DOHH2 (cell line): ENCODE results near the gene HOXB3.
"Not testable (repeated sequence)": the region's sequence is repeated elsewhere in the genome, so short reads cannot be mapped to it uniquely, and the experiment has no call there.

Experiments
- EZH2phosphoT487 ChIP-seq: fragments of 200-600 bp; sonication (generic); IDR thresholded peaks from 2 replicates; pipeline ENCODE4 v1.6.1; 2017; ENCODE audit warnings: borderline replicate concordance, mild to moderate bottlenecking, antibody characterized with exemption, low read length, moderate library complexity, mixed read lengths
- TF ChIP-seq, protein P1 (sequence below): fragments of 200-600 bp; sonication (generic); IDR thresholded peaks from one replicate; pipeline ENCODE4 v1.5.1; 2014; ENCODE audit warnings: antibody characterized with exemption, mild to moderate bottlenecking, low read depth, low read length; ENCODE audit not compliant: poor library complexity, severe bottlenecking

DNA sequence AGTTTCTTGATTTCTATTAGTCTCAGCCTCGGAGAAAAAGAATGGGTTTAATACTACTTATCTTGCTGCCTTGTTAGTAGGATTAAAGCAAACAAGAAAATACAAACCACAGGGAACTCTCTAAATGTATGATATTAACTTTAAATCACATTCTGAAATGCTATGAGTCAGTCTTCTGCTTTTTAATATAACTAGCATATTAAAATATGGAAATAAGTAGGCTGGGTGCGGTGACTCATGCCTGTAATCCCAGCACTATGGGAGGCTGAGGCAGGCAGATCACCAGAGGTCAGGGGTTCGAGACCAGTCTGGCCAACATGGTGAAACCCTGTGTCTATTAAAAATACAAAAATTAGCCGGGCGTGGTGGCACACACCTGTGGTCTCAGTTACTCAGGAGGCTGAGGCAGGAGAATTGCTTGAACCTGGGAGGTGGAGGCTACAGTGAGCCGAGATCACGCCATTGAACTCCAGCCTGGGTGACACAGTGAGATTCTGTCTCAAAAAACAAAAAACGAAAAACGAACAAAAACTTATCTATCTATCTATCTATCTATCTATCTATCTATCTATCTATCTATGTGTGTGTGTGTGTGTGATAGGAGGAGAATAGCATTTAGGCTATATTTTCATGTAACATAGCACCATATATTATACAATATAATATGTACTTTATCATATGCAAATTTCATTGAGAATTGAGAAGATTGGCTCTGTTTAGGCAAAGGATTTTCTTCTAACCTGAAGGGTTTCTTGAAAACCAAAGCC lies 54.1 kb downstream of the HOXB3 start:
- TF ChIP-seq, protein P1, sequence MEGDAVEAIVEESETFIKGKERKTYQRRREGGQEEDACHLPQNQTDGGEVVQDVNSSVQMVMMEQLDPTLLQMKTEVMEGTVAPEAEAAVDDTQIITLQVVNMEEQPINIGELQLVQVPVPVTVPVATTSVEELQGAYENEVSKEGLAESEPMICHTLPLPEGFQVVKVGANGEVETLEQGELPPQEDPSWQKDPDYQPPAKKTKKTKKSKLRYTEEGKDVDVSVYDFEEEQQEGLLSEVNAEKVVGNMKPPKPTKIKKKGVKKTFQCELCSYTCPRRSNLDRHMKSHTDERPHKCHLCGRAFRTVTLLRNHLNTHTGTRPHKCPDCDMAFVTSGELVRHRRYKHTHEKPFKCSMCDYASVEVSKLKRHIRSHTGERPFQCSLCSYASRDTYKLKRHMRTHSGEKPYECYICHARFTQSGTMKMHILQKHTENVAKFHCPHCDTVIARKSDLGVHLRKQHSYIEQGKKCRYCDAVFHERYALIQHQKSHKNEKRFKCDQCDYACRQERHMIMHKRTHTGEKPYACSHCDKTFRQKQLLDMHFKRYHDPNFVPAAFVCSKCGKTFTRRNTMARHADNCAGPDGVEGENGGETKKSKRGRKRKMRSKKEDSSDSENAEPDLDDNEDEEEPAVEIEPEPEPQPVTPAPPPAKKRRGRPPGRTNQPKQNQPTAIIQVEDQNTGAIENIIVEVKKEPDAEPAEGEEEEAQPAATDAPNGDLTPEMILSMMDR = not testable (repeated sequence)
- not testable (repeated sequence) for TF ChIP-seq EZH2phosphoT487
